Activated T-cell treated with anti-CD3 and anti-CD28 coated beads, Interleukin-2, amount 50 U/mL, for 4 hours (primary cell): ENCODE results near the gene TMED1. TPM values are rescaled to one million over a fixed set of nuclear protein-coding genes. Genes with fewer than 3 reads are reported as not detected.

Source experiments
- ATAC-seq, 2 donors: fragments of 200-7000 bp; cut with Tn5 transposase; one replicate each; pipeline ENCODE4 v1.10.0; 2021
- DNase-seq: peaks from one replicate; pipeline ENCODE4 v3.0.0-alpha.2; 2020
- H3K27me3 Mint-ChIP-seq: one replicate; pipeline ENCODE4 v1.8.0; 2021; ENCODE audit warnings: low read depth, mixed read lengths
- H3K36me3 Mint-ChIP-seq: one replicate; pipeline ENCODE4 v1.8.0; 2022; ENCODE audit warnings: mixed read lengths; ENCODE audit not compliant: insufficient read depth
- H3K4me1 Mint-ChIP-seq: one replicate; pipeline ENCODE4 v1.8.0; 2021; ENCODE audit warnings: low read depth, mixed read lengths
- H3K4me3 Mint-ChIP-seq: one replicate; pipeline ENCODE4 v1.8.0; 2021; ENCODE audit warnings: mild to moderate bottlenecking, moderate library complexity, mixed read lengths
- H3K9me3 Mint-ChIP-seq: one replicate; pipeline ENCODE4 v1.8.0; 2021; ENCODE audit warnings: mixed read lengths
- total RNA-seq, 3 donors: library from RNA; stranded (reverse); gene quantifications; one replicate each; pipeline ENCODE4 v1.2.1, GENCODE V29; 2021

The TMED1 gene
- total RNA-seq, 3 donors from 2014 or later, result 16.8 to 19.1 (median 17.6) TPM

DNA sequence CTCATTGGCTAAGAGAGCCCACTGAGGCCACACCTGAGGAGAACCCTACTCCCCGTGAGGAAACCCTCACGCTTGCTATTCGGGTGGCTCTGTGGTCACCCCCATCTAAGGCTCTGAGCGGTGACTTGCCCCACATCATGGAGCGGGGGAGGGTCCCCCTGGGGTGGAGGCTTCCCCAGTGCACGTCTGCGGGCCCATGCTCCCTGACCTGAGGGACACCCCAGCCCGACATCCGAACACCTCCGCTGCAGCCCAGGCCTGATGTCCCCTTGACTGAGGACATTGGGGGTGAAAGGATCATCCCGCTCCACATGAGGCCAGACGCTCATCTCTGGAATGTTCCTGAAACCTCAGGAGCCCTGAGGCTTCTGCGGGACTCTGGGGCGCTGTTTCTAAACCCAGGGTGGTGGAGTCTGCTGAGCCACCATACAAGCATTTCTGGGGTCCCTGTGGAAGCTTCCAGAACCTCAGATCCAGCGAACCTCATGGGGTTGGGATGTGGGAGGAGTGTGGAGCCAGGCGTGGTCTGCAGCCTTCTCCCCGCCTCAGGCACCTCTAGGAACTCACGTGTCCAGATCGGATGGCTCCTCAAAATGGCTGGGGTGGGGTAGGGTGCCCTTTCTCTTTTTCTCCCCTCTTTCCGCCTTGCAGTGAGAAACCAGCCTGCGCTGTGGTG is 19.9 kb downstream of the TMED1 start:
- H3K9me3 Mint-ChIP-seq, result no peaks in the 10 kb centered on the region
- DNase-seq, result no peak
- no peak for ATAC-seq
- H3K36me3 Mint-ChIP-seq, result peaks cover 25% of the 10 kb centered on the region
- no peaks in the 10 kb centered on the region for H3K27me3 Mint-ChIP-seq
- H3K4me1 Mint-ChIP-seq, result peaks cover 14% of the 10 kb centered on the region
- H3K4me3 Mint-ChIP-seq, result no peak overlapping the region

DNA sequence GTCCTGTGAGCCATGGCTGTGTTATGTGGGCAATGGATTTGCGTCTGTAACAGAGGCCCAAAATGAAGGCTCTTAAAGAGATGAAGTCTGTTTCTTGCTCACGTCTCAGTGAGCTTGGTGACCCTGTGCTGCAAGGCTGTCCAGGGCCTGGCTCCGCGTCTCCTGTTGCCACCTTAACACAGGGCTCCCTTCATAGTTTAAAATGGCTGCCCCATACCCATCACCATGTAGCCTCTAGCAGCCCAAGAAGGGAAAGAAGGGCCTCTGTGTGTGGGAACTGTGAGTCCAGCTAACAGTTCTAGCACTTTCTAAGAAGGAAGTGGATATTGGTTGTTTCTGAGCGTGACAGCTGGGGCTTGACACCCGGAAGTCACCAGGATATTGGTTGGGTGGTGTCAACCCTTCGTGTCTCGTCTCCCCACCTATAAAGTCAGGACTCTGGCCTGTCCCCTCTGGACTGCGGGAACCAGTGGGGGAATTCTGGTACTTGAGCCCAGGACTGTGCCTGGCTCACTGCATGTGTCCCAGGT is 20.9 kb downstream of the TMED1 start:
- Mint-ChIP-seq H3K4me1 (peaks cover 11% of the 10 kb centered on the region), H3K27me3 (no peaks in the 10 kb centered on the region), H3K4me3 (no peak overlapping the region), H3K9me3 (no peaks in the 10 kb centered on the region), H3K36me3 (peaks cover 18% of the 10 kb centered on the region)
- DNase-seq (no peak), ATAC-seq (no peak)

DNA sequence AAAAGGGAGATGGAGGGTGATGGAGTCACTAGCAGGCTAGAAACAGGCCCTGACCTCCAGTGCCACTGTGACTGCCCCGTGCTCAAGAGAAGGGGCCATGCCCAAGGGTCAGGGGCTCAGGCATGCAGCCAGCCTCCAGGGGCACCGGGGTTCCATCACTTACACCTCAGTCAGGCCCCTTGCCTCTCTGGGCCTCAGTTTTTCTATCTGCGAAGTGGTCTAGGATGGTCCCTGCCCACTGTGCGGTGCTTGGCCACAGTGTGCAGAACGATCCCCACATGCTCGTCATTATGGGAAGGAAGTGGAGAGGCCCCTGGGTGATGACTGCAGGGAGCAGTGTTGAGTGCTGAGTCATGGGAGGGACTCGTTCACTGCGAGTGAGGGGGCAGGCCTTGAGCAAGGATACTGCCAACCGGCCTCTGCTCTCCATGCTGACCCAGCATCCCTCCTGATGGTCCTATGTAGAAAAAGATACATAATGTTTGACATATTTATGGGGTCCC is 23.1 kb downstream of the TMED1 start:
- Mint-ChIP-seq H3K9me3 (no peaks in the 10 kb centered on the region), H3K27me3 (no peaks in the 10 kb centered on the region), H3K4me3 (no peak overlapping the region), H3K4me1 (peaks cover 26% of the 10 kb centered on the region), H3K36me3 (peaks cover 23% of the 10 kb centered on the region)
- no peak for DNase-seq
- ATAC-seq, result peak; percentile 64 to 84

DNA sequence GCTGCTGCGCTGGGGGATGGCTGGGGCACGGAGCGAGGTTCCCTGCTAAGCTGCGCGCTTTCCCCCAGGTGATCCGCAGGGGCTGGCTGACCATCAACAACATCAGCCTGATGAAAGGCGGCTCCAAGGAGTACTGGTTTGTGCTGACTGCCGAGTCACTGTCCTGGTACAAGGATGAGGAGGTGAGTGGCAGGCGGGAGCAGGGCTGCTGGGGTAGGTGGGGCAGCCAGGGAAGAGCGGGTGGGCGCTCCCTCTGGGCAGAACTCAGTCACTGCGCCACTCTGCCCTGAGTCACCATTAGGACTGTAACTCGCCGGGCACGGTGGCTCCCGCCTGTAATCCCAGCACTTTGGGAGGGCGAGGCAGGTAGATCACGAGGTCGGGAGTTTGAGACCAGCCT is 23.8 kb downstream of the TMED1 start:
- Mint-ChIP-seq H3K4me1 (peaks cover 26% of the 10 kb centered on the region), H3K4me3 (no peak overlapping the region), H3K27me3 (no peaks in the 10 kb centered on the region), H3K36me3 (peaks cover 23% of the 10 kb centered on the region), H3K9me3 (no peaks in the 10 kb centered on the region)
- DNase-seq, result no peak
- ATAC-seq, result no peak

DNA sequence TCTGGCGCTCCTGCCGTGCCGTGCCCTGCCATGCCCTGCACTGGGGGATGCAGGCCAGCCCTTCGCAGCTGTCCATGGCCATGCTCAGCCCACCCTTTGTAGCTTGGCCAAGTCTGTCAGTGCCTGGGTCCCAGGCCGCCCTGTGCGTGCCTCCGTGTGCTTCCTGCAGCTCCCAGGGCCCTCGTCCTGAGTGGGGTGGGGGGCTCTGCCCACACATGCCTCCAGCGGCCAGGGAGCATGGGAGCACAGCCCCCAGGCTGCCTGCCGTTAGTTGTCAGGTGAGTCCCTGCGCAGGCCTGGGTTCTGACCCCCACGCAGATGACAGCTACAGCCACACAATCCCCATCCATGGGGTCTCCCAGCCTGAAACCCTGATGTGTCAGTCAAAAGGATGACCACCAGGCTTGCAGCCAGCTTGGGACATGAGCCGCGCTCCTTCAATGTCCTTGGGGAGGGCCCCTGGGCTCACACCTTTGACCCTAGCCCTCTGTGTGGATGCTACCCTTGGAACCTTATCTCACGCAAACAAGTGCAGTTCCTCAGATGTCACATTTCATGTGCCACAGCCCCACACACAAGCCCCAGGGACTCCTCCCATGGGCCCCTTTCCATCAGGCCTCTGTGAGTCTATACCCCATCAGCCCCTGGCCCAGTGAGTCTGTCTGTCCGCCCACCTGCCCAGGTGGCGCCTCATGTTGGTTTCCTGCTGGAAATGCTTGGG is 24.5 kb downstream of the TMED1 start:
- no peaks in the 10 kb centered on the region for H3K27me3 Mint-ChIP-seq
- no peak overlapping the region for H3K4me3 Mint-ChIP-seq
- H3K4me1 Mint-ChIP-seq, result peaks cover 26% of the 10 kb centered on the region
- H3K9me3 Mint-ChIP-seq, result no peaks in the 10 kb centered on the region
- DNase-seq (no peak), ATAC-seq (no peak)
- peaks cover 23% of the 10 kb centered on the region for H3K36me3 Mint-ChIP-seq

DNA sequence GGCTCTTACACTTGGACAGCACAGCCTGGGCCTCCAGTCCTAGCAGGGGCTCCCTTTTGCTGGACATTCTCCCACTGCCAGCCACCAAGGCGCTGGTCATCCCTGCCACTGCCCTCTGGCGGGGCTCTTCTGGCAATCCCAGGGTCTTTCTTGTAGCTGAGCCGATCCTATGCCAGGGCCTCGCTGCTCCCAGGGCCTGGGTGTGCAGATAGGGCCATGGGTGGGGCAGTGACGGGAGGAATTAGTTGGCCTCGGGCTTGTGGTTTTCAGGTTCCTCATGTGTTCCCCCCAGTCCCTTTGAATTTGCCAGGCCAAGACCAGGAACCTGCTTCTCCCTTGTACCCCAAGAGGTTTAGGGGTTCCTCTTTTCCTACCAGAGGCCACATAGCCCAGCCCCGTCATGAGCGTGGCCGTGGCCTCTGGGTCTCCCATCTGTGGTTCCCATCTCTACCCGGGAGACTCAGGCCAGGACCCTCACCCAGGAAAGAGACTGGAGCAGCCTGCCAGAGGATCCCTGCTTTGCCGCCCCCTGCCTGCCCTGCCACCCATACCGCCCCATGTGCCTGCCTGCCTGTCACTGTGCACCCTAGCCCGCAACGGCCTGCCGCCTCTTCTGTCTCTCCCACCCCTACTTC is 26.2 kb downstream of the TMED1 start:
- H3K27me3 Mint-ChIP-seq, result no peaks in the 10 kb centered on the region
- H3K9me3 Mint-ChIP-seq, result no peaks in the 10 kb centered on the region
- DNase-seq (no peak), ATAC-seq (no peak)
- H3K4me3 Mint-ChIP-seq, result no peak overlapping the region
- H3K4me1 Mint-ChIP-seq, result peaks cover 26% of the 10 kb centered on the region
- peaks cover 26% of the 10 kb centered on the region for H3K36me3 Mint-ChIP-seq

DNA sequence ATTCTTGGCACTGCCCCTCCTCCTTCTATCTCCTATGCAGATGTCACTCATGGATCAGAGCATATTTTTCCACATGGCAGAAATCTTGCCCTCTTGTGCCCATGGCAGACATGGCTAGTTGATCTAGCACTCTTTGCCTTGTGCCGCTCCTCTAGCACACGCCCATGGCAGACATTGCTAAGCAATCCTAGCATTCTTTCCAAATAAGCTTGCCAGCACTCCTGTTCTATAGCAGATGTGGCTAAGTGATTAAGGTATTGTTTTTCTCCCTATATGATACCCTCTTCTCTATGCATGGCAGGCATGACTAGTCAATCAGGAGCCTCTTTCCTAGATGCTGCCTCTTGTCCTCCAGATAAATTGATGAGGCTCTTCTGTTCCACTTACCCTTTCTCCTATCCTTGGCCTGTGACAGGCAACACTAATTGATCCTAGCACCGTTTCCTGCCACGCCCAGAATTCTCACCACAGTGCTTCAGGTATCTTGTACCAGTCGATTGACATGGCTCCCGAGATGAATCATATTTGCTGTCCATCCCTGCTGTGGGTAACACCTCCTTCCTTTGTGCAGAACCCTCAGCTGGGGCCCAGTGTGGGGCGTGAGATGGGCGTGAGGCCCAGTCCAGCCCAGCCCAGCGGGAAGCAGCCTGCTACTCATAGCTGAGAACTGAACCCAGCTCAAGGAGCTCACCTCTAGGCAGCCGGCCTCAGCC is 26.9 kb downstream of the TMED1 start:
- peaks cover 26% of the 10 kb centered on the region for H3K36me3 Mint-ChIP-seq
- no peaks in the 10 kb centered on the region for H3K9me3 Mint-ChIP-seq
- peak in 1 of 2 donors; percentile 47 for ATAC-seq
- peaks cover 21% of the 10 kb centered on the region for H3K4me1 Mint-ChIP-seq
- DNase-seq, result no peak
- H3K4me3 Mint-ChIP-seq, result no peak overlapping the region
- H3K27me3 Mint-ChIP-seq, result no peaks in the 10 kb centered on the region

DNA sequence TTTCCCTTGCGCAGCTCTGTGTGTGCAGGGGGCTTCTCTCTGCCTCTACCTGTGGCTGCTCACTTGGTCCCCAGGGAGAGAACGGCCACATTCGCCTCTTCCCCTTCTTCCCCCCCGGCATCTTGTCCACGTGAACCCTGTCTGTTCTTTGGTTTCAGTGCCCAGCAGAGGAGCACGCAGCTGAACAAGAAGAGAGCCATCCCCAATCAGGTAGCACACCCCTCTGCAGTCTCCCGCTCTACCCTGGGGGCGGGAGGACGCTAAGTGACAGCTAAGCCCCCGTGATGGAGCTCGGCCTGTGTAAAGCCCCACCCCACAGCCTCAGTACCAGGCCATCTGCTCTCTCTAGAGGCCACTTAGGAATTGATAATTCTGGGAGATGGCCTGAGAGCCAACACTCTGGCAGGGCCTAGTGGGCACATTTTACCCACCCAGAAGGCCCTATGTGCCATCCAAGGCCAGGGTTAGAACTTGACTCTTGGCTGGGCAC is 30.2 kb downstream of the TMED1 start:
- no peak overlapping the region for H3K4me3 Mint-ChIP-seq
- H3K27me3 Mint-ChIP-seq, result no peaks in the 10 kb centered on the region
- H3K9me3 Mint-ChIP-seq, result no peaks in the 10 kb centered on the region
- ATAC-seq (no peak), DNase-seq (no peak)
- H3K4me1 Mint-ChIP-seq, result peaks cover 15% of the 10 kb centered on the region
- peaks cover 31% of the 10 kb centered on the region for H3K36me3 Mint-ChIP-seq

DNA sequence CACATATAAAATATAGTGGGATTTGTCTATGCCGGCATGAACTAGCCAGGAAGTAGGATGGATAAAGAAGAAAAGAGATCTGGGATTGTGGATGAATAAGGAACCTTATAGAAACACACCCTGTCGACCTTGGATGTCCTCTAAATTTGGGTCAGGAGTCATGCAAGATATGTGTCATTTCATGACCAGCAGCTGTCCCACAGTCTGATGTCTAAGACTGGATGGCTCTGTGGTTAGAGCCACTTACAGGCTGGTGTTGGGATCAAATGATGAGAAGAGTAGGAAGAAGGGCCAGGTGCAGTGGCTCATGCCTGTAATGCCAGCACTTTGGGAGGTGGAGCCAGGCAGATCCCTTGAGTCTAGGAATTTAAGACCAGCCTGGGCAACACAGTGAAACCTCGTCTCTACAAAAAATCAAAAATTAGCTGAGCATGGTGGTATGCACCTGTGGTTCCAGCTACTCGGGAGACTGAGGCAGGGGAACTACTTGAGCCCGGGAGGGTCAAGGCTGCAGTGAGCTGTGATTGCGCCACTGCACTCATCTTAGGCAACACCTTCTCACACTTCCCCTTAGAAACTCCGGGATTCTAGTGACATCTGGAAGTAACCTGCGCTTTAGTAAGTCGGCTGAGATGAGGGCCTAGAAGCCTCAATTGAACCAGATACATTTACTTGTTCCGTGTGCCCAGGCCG is 30.8 kb downstream of the TMED1 start:
- H3K36me3 Mint-ChIP-seq, result peaks cover 31% of the 10 kb centered on the region
- no peaks in the 10 kb centered on the region for H3K9me3 Mint-ChIP-seq
- ATAC-seq (no peak), DNase-seq (no peak)
- H3K27me3 Mint-ChIP-seq, result no peaks in the 10 kb centered on the region
- peaks cover 15% of the 10 kb centered on the region for H3K4me1 Mint-ChIP-seq
- H3K4me3 Mint-ChIP-seq, result no peak overlapping the region

DNA sequence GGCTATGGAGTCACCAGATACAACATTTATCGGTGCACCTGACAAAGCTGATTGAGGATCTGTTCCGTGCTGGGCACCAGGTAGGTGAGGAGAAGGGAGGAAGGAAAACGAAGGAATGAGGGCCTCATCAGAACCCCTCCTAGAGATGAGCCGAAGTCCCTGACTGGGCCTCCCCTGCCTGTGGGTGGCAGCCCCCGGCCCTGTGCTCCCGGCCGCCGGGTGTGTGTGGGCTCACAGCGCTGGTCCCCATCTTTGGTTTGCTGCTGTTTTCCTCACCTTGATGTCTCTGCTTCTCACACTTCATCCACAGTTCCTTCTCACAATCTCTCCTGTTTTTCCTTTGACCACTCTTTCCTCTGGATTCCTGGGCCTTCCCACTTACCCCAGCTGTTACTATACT is 32.8 kb downstream of the TMED1 start:
- Mint-ChIP-seq H3K4me1 (peaks cover 11% of the 10 kb centered on the region), H3K4me3 (no peak overlapping the region), H3K9me3 (no peaks in the 10 kb centered on the region), H3K27me3 (no peaks in the 10 kb centered on the region), H3K36me3 (peaks cover 20% of the 10 kb centered on the region)
- DNase-seq (no peak), ATAC-seq (no peak)

DNA sequence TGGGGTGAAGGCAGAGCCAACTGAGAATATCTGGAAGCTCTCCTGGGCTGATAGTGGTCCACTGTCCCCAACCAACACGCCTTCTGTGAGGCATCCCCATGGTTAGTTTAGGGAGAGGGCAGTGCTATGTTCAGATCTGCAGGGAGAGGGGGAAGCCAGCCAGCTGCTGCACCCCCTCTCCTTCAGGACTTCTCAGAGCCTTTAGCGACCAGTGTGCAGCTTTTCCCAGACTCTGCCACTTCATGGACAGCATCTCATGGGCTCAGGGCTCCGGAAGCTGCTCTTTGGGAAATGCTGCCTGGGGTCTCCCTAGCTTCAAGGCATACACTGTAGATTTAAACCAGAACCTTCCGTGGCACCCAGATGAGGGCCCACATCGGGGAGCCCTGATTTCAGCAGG is 33.5 kb downstream of the TMED1 start:
- H3K4me3 Mint-ChIP-seq, result no peak overlapping the region
- H3K36me3 Mint-ChIP-seq, result peaks cover 17% of the 10 kb centered on the region
- no peaks in the 10 kb centered on the region for H3K27me3 Mint-ChIP-seq
- DNase-seq (no peak), ATAC-seq (no peak)
- H3K9me3 Mint-ChIP-seq, result no peaks in the 10 kb centered on the region
- peaks cover 17% of the 10 kb centered on the region for H3K4me1 Mint-ChIP-seq

DNA sequence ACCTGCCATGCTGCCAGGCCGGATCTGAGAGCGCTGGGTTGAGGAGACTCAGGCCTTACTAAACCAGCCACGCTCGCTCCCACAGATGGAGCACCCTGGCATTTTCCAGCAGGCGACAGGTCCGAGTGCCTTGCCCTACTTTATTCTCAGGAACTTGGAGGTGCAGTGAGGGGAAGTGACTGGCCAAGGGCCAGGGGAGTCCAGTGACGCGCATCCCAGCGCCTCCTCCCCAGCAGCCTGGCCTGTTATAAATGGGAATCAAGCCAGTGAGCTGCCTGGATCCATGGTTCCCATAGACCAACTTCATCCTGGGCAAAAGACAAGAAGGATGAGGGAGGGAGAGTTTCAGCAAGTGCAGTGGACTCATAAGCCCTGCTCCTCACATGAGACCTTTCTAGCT is 35.5 kb downstream of the TMED1 start:
- Mint-ChIP-seq H3K4me1 (peaks cover 36% of the 10 kb centered on the region), H3K36me3 (peaks cover 23% of the 10 kb centered on the region), H3K4me3 (no peak overlapping the region)

DNA sequence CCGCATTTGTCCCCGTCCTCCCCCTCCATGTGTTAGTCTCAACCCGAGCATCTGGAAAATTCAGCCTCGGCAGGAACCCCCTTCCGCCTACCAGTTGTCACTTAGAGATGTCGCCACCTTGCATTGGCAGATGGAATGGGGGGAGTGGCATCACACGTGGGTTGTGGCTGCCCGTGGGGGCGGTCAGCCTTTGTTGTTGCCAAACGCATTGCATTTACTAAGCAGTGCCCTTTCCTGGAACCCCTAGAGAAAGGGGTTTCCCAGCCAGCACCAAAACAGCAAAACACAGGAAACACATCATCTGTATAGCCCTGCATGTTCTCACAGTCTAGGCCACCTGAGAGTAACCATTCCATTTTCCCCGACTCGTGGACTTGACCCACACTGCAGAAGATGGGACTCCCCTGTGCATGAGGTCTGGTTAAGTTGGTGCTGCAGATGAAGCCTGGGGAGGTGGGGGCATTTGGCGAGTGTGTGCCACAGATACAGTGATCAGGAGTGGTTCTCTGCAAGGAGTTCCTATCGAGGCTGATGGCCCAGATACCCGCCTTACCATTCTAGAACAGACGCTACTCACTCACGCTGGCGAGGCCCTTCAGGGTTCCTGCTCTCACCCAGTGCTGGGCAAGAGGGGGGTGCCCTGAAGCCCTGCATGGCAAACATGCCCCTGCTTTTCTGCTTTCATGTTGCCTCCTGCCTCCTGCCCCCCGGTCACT is 38.3 kb downstream of the TMED1 start:
- peaks cover 40% of the 10 kb centered on the region for H3K4me1 Mint-ChIP-seq
- DNase-seq, result peak; percentile 82
- peak; percentile 93 to 96 for ATAC-seq

More for the DNA sequence above, 35.5 kb downstream of the TMED1 start:
- Mint-ChIP-seq H3K27me3 (no peaks in the 10 kb centered on the region), H3K9me3 (no peaks in the 10 kb centered on the region)
- DNase-seq, result no peak
- no peak for ATAC-seq

More for the DNA sequence above, 38.3 kb downstream of the TMED1 start:
- H3K36me3 Mint-ChIP-seq, result peaks cover 17% of the 10 kb centered on the region
- peak overlapping the region; percentile 74 for H3K4me3 Mint-ChIP-seq
- H3K9me3 Mint-ChIP-seq, result no peaks in the 10 kb centered on the region
- no peaks in the 10 kb centered on the region for H3K27me3 Mint-ChIP-seq
